ENCODE measurements around the gene MYOF. TPM values are rescaled to one million over a fixed set of nuclear protein-coding genes. Genes with fewer than 3 reads are reported as not detected.

The MYOF gene
- polyA plus RNA-seq, 1 donor (not counting 4 experiments of a cell fraction or from before 2014, with no cell fraction given) = 232 TPM

GRCh38 chr10:93280121-93280698 is 201.9 kb downstream of the MYOF start:
- no peaks in the 10 kb centered on the region for H4K20me1 ChIP-seq (ENCODE audit: control insufficient read depth, extremely low read depth, insufficient read depth, low read length)
- no peaks in the 10 kb centered on the region for H3K36me3 ChIP-seq (ENCODE audit: control insufficient read depth in 2 of 2, extremely low read depth in 1 of 2, insufficient read depth in 2 of 2, low read length in 2 of 2)
- H3K9me3 ChIP-seq (ENCODE audit: control insufficient read depth, low read depth, low read length) = no peaks in the 10 kb centered on the region
- no peak for FAIRE-seq
- H3K4me2 ChIP-seq (ENCODE audit: control insufficient read depth, extremely low read depth, insufficient read depth, low read depth, low read length) = no peak overlapping the region
- no peaks in the 10 kb centered on the region for H3K9me1 ChIP-seq (ENCODE audit: control insufficient read depth, extremely low read depth, insufficient read depth, low read length)
- H2AFZ ChIP-seq (ENCODE audit: control insufficient read depth, low read length) = no peak overlapping the region
- no peaks in the 10 kb centered on the region for H3K27me3 ChIP-seq (ENCODE audit: control insufficient read depth, extremely low read depth, insufficient read depth, low read length)
- no peak for TF ChIP-seq CTCF (optimal IDR thresholded peaks at IDR 0.05 in 1 of 3, IDR thresholded peaks at IDR 0.05 in 1 of 3, conservative IDR thresholded peaks at IDR 0.05 in 1 of 3; ENCODE audit: extremely low read depth in 1 of 3, insufficient read depth in 2 of 3, low read length in 3 of 3)
- dilution Hi-C loops (cut with MboI; ENCODE audit: extremely low pct_ligation_motif_present, low sequenced_read_pairs) = loop anchor here (25.0 kb wide), 1 partner anchor 168 kb away; no protein-coding TSS in a partner anchor
- H3K9ac ChIP-seq (ENCODE audit: control insufficient read depth, extremely low read depth, insufficient read depth, low read length) = no peak overlapping the region
- H3K4me1 ChIP-seq (ENCODE audit: control insufficient read depth, extremely low read depth, insufficient read depth, low read length) = no peaks in the 10 kb centered on the region
- H3K4me3 ChIP-seq (ENCODE audit: control insufficient read depth in 2 of 3, extremely low read depth in 1 of 3, insufficient read depth in 2 of 3, low read depth in 1 of 3, low read length in 3 of 3) = no peak overlapping the region
- H3K27ac ChIP-seq (ENCODE audit: control insufficient read depth, insufficient read depth, low read length) = no peak overlapping the region
- no peaks in the 10 kb centered on the region for H3K79me2 ChIP-seq (ENCODE audit: control insufficient read depth, insufficient read depth, low read length)
- no peak for DNase-seq (ENCODE audit: low read depth, low spot score)

- H3K4me2 ChIP-seq (ENCODE audit: control insufficient read depth, extremely low read depth, insufficient read depth, low read depth, low read length) = no peak overlapping the region
- H3K79me2 ChIP-seq (ENCODE audit: control insufficient read depth, insufficient read depth, low read length) = no peaks in the 10 kb centered on the region
- H3K27ac ChIP-seq (ENCODE audit: control insufficient read depth, insufficient read depth, low read length) = no peak overlapping the region
- H3K27me3 ChIP-seq (ENCODE audit: control insufficient read depth, extremely low read depth, insufficient read depth, low read length) = no peaks in the 10 kb centered on the region
- H4K20me1 ChIP-seq (ENCODE audit: control insufficient read depth, extremely low read depth, insufficient read depth, low read length) = no peaks in the 10 kb centered on the region
- DNase-seq (ENCODE audit: low read depth, low spot score) (no peak), FAIRE-seq (no peak)
- H3K4me1 ChIP-seq (ENCODE audit: control insufficient read depth, extremely low read depth, insufficient read depth, low read length) = no peaks in the 10 kb centered on the region
- H3K9me1 ChIP-seq (ENCODE audit: control insufficient read depth, extremely low read depth, insufficient read depth, low read length) = no peaks in the 10 kb centered on the region
- no peak overlapping the region for H3K9ac ChIP-seq (ENCODE audit: control insufficient read depth, extremely low read depth, insufficient read depth, low read length)
- no peak overlapping the region for H3K4me3 ChIP-seq (ENCODE audit: control insufficient read depth in 2 of 3, extremely low read depth in 1 of 3, insufficient read depth in 2 of 3, low read depth in 1 of 3, low read length in 3 of 3)
- no peak overlapping the region for H2AFZ ChIP-seq (ENCODE audit: control insufficient read depth, low read length)
- no peaks in the 10 kb centered on the region for H3K36me3 ChIP-seq (ENCODE audit: control insufficient read depth in 2 of 2, extremely low read depth in 1 of 2, insufficient read depth in 2 of 2, low read length in 2 of 2)
- TF ChIP-seq EZH2 (IDR thresholded peaks at IDR 0.05; ENCODE audit: low read length) = no peak
- dilution Hi-C loops (cut with MboI; ENCODE audit: extremely low pct_ligation_motif_present, low sequenced_read_pairs) = loop anchor here (25.0 kb wide), 1 partner anchor 165 kb away; no protein-coding TSS in a partner anchor
- H3K9me3 ChIP-seq (ENCODE audit: control insufficient read depth, low read depth, low read length) = no peaks in the 10 kb centered on the region
These were observed 204.8 kb downstream of the MYOF start for GRCh38 chr10:93277360-93277759.

- Histone ChIP-seq H3K36me3 (ENCODE audit: control insufficient read depth in 2 of 2, extremely low read depth in 1 of 2, insufficient read depth in 2 of 2, low read length in 2 of 2) (no peaks in the 10 kb centered on the region), H3K4me1 (ENCODE audit: control insufficient read depth, extremely low read depth, insufficient read depth, low read length) (no peaks in the 10 kb centered on the region), H3K27ac (ENCODE audit: control insufficient read depth, insufficient read depth, low read length) (no peak overlapping the region), H3K9me1 (ENCODE audit: control insufficient read depth, extremely low read depth, insufficient read depth, low read length) (no peaks in the 10 kb centered on the region), H3K79me2 (ENCODE audit: control insufficient read depth, insufficient read depth, low read length) (no peaks in the 10 kb centered on the region), H4K20me1 (ENCODE audit: control insufficient read depth, extremely low read depth, insufficient read depth, low read length) (no peaks in the 10 kb centered on the region), H3K4me2 (ENCODE audit: control insufficient read depth, extremely low read depth, insufficient read depth, low read depth, low read length) (no peak overlapping the region), H3K27me3 (ENCODE audit: control insufficient read depth, extremely low read depth, insufficient read depth, low read length) (no peaks in the 10 kb centered on the region), H3K9me3 (ENCODE audit: control insufficient read depth, low read depth, low read length) (no peaks in the 10 kb centered on the region), H3K4me3 (ENCODE audit: control insufficient read depth in 2 of 3, extremely low read depth in 1 of 3, insufficient read depth in 2 of 3, low read depth in 1 of 3, low read length in 3 of 3) (no peak overlapping the region), H2AFZ (ENCODE audit: control insufficient read depth, low read length) (no peak overlapping the region), H3K9ac (ENCODE audit: control insufficient read depth, extremely low read depth, insufficient read depth, low read length) (no peak overlapping the region)
- DNase-seq (ENCODE audit: low read depth, low spot score) (no peak), FAIRE-seq (no peak)
- dilution Hi-C loops (cut with MboI; ENCODE audit: extremely low pct_ligation_motif_present, low sequenced_read_pairs) = no loop called here
- TF ChIP-seq EZH2 (IDR thresholded peaks at IDR 0.05; ENCODE audit: low read length) = no peak
- TF ChIP-seq CTCF (optimal IDR thresholded peaks at IDR 0.05 in 1 of 3, IDR thresholded peaks at IDR 0.05 in 1 of 3, conservative IDR thresholded peaks at IDR 0.05 in 1 of 3; ENCODE audit: extremely low read depth in 1 of 3, insufficient read depth in 2 of 3, low read length in 3 of 3) = no peak
These were observed 207.7 kb downstream of the MYOF start for GRCh38 chr10:93274419-93274818.
